GM23248 (cell line): ENCODE results near the gene UBE3B. TPM values are rescaled to one million over a fixed set of nuclear protein-coding genes. Genes with fewer than 3 reads are reported as not detected.
A peak's percentile ranks its signal among the peaks of the same experiment; 100 is the strongest.

ENCODE experiments used
- DNase-seq: peaks from one replicate; pipeline ENCODE4 v3.0.0-alpha.2; 2015
- H2AFZ ChIP-seq: fragments of 200-600 bp; sonication (generic); 2 replicates; pipeline ENCODE4 v1.6.1; 2016; ENCODE audit warnings: antibody characterized with exemption
- H3F3A ChIP-seq: fragments of 200-600 bp; sonication (generic); 2 replicates; pipeline ENCODE4 v1.6.1; 2016; ENCODE audit warnings: mild to moderate bottlenecking, antibody characterized with exemption, mixed run types; ENCODE audit not compliant: insufficient read depth
- H3K27ac ChIP-seq: fragments of 200-600 bp; sonication (generic); 2 replicates; pipeline ENCODE4 v1.5.1; 2016; ENCODE audit warnings: mild to moderate bottlenecking
- H3K27me3 ChIP-seq: fragments of 200-600 bp; sonication (generic); replicated peaks from 2 replicates; pipeline ENCODE4 v1.6.1; 2016; ENCODE audit warnings: mild to moderate bottlenecking; ENCODE audit not compliant: insufficient read depth
- H3K36me3 ChIP-seq: fragments of 200-600 bp; sonication (generic); 2 replicates; pipeline ENCODE4 v1.6.1; 2016; ENCODE audit warnings: low read depth, mild to moderate bottlenecking
- H3K4me1 ChIP-seq: fragments of 200-600 bp; sonication (generic); 2 replicates; pipeline ENCODE4 v1.6.1; 2016; ENCODE audit warnings: mild to moderate bottlenecking; ENCODE audit not compliant: insufficient read depth
- H3K4me2 ChIP-seq: fragments of 200-600 bp; sonication (generic); one replicate; pipeline ENCODE4 v1.6.1; 2016; ENCODE audit warnings: mild to moderate bottlenecking; ENCODE audit not compliant: unreplicated experiment
- H3K4me3 ChIP-seq: fragments of 200-600 bp; sonication (generic); 2 replicates; pipeline ENCODE4 v1.5.1; 2016; ENCODE audit warnings: mild to moderate bottlenecking
- H3K79me2 ChIP-seq: fragments of 200-600 bp; sonication (generic); 2 replicates; pipeline ENCODE4 v1.6.1; 2016; ENCODE audit warnings: mild to moderate bottlenecking; ENCODE audit not compliant: insufficient read depth
- H3K9ac ChIP-seq: fragments of 200-600 bp; sonication (generic); 2 replicates; pipeline ENCODE4 v1.6.1; 2016; ENCODE audit warnings: mild to moderate bottlenecking
- H3K9me2 ChIP-seq: fragments of 200-600 bp; sonication (generic); 2 replicates; pipeline ENCODE4 v1.6.1; 2016; ENCODE audit warnings: mixed run types, mild to moderate bottlenecking, moderate library complexity; ENCODE audit not compliant: insufficient read depth
- H3K9me3 ChIP-seq: fragments of 200-600 bp; sonication (generic); one replicate; pipeline ENCODE4 v1.6.1; 2017; ENCODE audit warnings: low read depth
- H4K20me1 ChIP-seq: fragments of 200-600 bp; sonication (generic); 2 replicates; pipeline ENCODE4 v1.6.0; 2016; ENCODE audit not compliant: insufficient read depth
- EZH2 ChIP-seq: fragments of 200-600 bp; sonication (generic); IDR thresholded peaks from 2 replicates; pipeline ENCODE4 v1.6.1; 2018; ENCODE audit warnings: antibody characterized with exemption, mild to moderate bottlenecking; ENCODE audit not compliant: insufficient read depth, poor library complexity, severe bottlenecking
- EZH2phosphoT487 ChIP-seq: fragments of 200-600 bp; sonication (generic); IDR thresholded peaks from 2 replicates; pipeline ENCODE4 v1.6.1; 2018; ENCODE audit warnings: antibody characterized with exemption, moderate library complexity, mild to moderate bottlenecking, low read depth; ENCODE audit not compliant: insufficient read depth
- WGBS, 2 experiments: methylation state at CpG; one replicate each; pipeline ENCODE4 v1.1.6; 2015 to 2017; ENCODE audit warnings: low lambda C conversion rate in 2 of 2, low coverage in 1 of 2; ENCODE audit errors: missing lambda C conversion rate in 2 of 2; 5-methylcytosine and 5-hydroxymethylcytosine counted together
- in situ Hi-C: fragments of 300-500 bp; cut with MboI; formaldehyde crosslinking; loops from 2 replicates; pipeline ENCODE4 v1.15.0; 2020
- polyA plus RNA-seq: library from polyadenylated mRNA; unstranded; fragments of >200 nt; fragmentation: Nextera tagmentation; extraction: Ambion mirVana; gene quantifications from 2 replicates; pipeline ENCODE4 v1.2.1, GENCODE V29; 2016
- total RNA-seq: library from RNA; depleted of rRNA; stranded (reverse); fragments of >200 nt; shearing (Covaris generic); gene quantifications from 2 replicates; pipeline ENCODE4 v1.2.3, GENCODE V29; 2014

Gene UBE3B
- total and polyA plus RNA-seq, 2 experiments from 2014 or later = 32.0 to 38.3 TPM

DNA sequence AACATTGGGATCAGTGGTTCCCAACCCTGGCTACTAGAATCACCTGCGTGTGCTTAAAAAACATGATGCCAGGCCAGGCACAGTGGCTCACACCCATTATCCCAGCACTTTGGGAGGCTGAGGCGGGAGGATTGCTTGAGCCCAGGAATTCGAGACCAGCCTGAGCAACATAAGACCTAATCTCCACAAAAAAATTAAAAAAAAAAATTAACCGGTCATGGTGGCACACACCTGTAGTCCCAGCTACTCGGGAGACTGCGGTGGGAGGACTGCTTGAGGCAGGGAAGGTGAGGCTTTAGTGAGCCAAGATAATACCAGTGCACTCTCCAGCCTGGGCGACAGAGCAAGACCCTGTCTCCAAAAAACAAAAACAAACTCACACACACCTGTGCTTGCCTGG, 2.3 kb upstream of the UBE3B start:
- no peak overlapping the region for H2AFZ ChIP-seq
- no peak overlapping the region for H3K27ac ChIP-seq
- WGBS, 2 experiments = 76 to 81% methylated on average over 7 of the region's 7 CpGs
- TF ChIP-seq EZH2phosphoT487 (no peak), EZH2 (no peak)
- H3F3A ChIP-seq = 0 out of 2 replicates have a peak, but pooled peaks cover 10% of the 10 kb centered on the region
- no peaks in the 10 kb centered on the region for H3K9me3 ChIP-seq
- H3K36me3 ChIP-seq = peaks cover 7% of the 10 kb centered on the region; the same call in 1 of the 2 replicates
- no peaks in the 10 kb centered on the region for H3K9me2 ChIP-seq
- H3K4me1 ChIP-seq = peaks cover 44% of the 10 kb centered on the region
- H3K27me3 ChIP-seq = no peaks in the 10 kb centered on the region
- peak overlapping the region; percentile 97 for H3K9ac ChIP-seq
- peaks cover 99% of the 10 kb centered on the region for H3K79me2 ChIP-seq
- H3K4me3 ChIP-seq = peak overlapping the region; percentile 95
- no peak for DNase-seq
- in situ Hi-C loops = loop anchor here (5.0 kb wide), 1 partner anchor 43 kb away; no protein-coding TSS in a partner anchor
- H3K4me2 ChIP-seq = peak overlapping the region; percentile 89
- no peaks in the 10 kb centered on the region for H4K20me1 ChIP-seq

- Histone ChIP-seq H3K9ac (peak overlapping the region; percentile 97), H3K9me2 (no peaks in the 10 kb centered on the region), H3K27me3 (no peaks in the 10 kb centered on the region), H3K9me3 (no peaks in the 10 kb centered on the region), H3K79me2 (peaks cover 99% of the 10 kb centered on the region), H4K20me1 (no peaks in the 10 kb centered on the region), H3F3A (0 out of 2 replicates have a peak, but pooled peaks cover 10% of the 10 kb centered on the region), H3K27ac (peak overlapping the region; percentile 93), H3K4me2 (peak overlapping the region; percentile 89), H3K4me1 (peaks cover 38% of the 10 kb centered on the region), H3K4me3 (peak overlapping the region; percentile 95), H2AFZ (no peak overlapping the region), H3K36me3 (peaks cover 3% of the 10 kb centered on the region; the same call in 1 of the 2 replicates)
- WGBS, 2 experiments = 0 to 3% methylated on average over 19 of the region's 19 CpGs
- in situ Hi-C loops = loop anchor here (5.0 kb wide), 1 partner anchor 44 kb away; no protein-coding TSS in a partner anchor
- peak; percentile 63 for DNase-seq
- TF ChIP-seq EZH2phosphoT487 (no peak), EZH2 (no peak)
These were observed 1.2 kb upstream of the UBE3B start for GRCh38 chr12:109475993-109476806.

- H2AFZ ChIP-seq = peak overlapping the region; percentile 92
- TF ChIP-seq EZH2phosphoT487 (no peak), EZH2 (no peak)
- in situ Hi-C loops = loop anchor here (5.0 kb wide), 1 partner anchor 44 kb away; no protein-coding TSS in a partner anchor
These were observed 638 bp upstream of the UBE3B start for GRCh38 chr12:109476807-109477184.

GRCh38 chr12:109477963-109478315, 505 bp downstream of the UBE3B start:
- in situ Hi-C loops = loop anchor here (5.0 kb wide), 1 partner anchor 46 kb away; no protein-coding TSS in a partner anchor
- peak overlapping the region; percentile 97 for H3K9ac ChIP-seq
- WGBS, 2 experiments = 2 to 3% methylated on average over 9 of the region's 9 CpGs

More at GRCh38 chr12:109476807-109477184, 638 bp upstream of the UBE3B start:
- Histone ChIP-seq H3K9me3 (no peaks in the 10 kb centered on the region), H3K79me2 (peaks cover 99% of the 10 kb centered on the region), H3K4me3 (peak overlapping the region; percentile 95), H3K27ac (peak overlapping the region; percentile 93), H3K4me1 (peaks cover 35% of the 10 kb centered on the region), H3K9me2 (no peaks in the 10 kb centered on the region), H3K9ac (peak overlapping the region; percentile 97), H4K20me1 (no peaks in the 10 kb centered on the region), H3F3A (0 out of 2 replicates have a peak, but pooled peaks cover 10% of the 10 kb centered on the region), H3K27me3 (no peaks in the 10 kb centered on the region), H3K36me3 (no peaks in the 10 kb centered on the region; the same call in 1 of the 2 replicates), H3K4me2 (peak overlapping the region; percentile 89)
- DNase-seq = peak; percentile 31
- 0 to 2% methylated on average over 9 to 11 of the region's 11 CpGs for WGBS, 2 experiments

More at GRCh38 chr12:109477963-109478315, 505 bp downstream of the UBE3B start:
- no peaks in the 10 kb centered on the region for H3K27me3 ChIP-seq
- H3F3A ChIP-seq = 0 out of 2 replicates have a peak, but pooled peaks cover under 1% of the 10 kb centered on the region
- H2AFZ ChIP-seq = peak overlapping the region; percentile 92
- H3K36me3 ChIP-seq = no peaks in the 10 kb centered on the region
- TF ChIP-seq EZH2phosphoT487 (no peak), EZH2 (no peak)
- no peaks in the 10 kb centered on the region for H4K20me1 ChIP-seq
- peaks cover 98% of the 10 kb centered on the region for H3K79me2 ChIP-seq
- peak overlapping the region; percentile 95 for H3K4me3 ChIP-seq
- H3K9me2 ChIP-seq = no peaks in the 10 kb centered on the region
- H3K27ac ChIP-seq = peak overlapping the region; percentile 93
- no peaks in the 10 kb centered on the region for H3K9me3 ChIP-seq
- peaks cover 25% of the 10 kb centered on the region for H3K4me1 ChIP-seq
- no peak for DNase-seq
- H3K4me2 ChIP-seq = peak overlapping the region; percentile 89
